ENCODE measurements around the gene TMEM232. TPM values are rescaled to one million over a fixed set of nuclear protein-coding genes. Genes with fewer than 3 reads are reported as not detected.

The TMEM232 gene
- total and polyA plus RNA-seq, 9 of the 15 experiments (the other 6 are each of a cell fraction or from before 2014, with no cell fraction given): 0.09 to 2.2 (median 0.41) TPM

GRCh38 chr5:110665184-110665726 lies 61.2 kb downstream of the TMEM232 start (continued):
- TF ChIP-seq BRF2 (IDR thresholded peaks at IDR 0.05; ENCODE audit: borderline replicate concordance, insufficient read depth, insufficient read length): no peak
- no peak for TF ChIP-seq ERF (CRISPR knock-in tag; IDR thresholded peaks at IDR 0.05)

GRCh38 chr5:110663525-110663924 lies 62.9 kb downstream of the TMEM232 start:
- no TSS peak for BruUV-seq (replicated peaks)
- Histone ChIP-seq H3K9me3 (replicated peaks; ENCODE audit: control insufficient read depth, insufficient read depth, low read depth, low read length) (no peaks in the 10 kb centered on the region), H3K9me1 (ENCODE audit: control insufficient read depth, insufficient read depth, low read length) (no peaks in the 10 kb centered on the region), H2AFZ (ENCODE audit: low read depth, low read length) (no peak overlapping the region), H3K27ac (ENCODE audit: extremely low read depth, low read depth, low read length) (no peak overlapping the region), H3K4me3 (no peak overlapping the region), H3K36me3 (ENCODE audit: control insufficient read depth, insufficient read depth, low read length) (no peaks in the 10 kb centered on the region), H3K9ac (ENCODE audit: insufficient read depth in 1 of 2, low read depth in 2 of 2, low read length in 2 of 2) (no peak overlapping the region), H3K27me3 (ENCODE audit: control insufficient read depth in 2 of 2, insufficient read depth in 2 of 2, low read length in 2 of 2) (no peaks in the 10 kb centered on the region), H3K4me1 (replicated peaks in 1 of 2; ENCODE audit: control insufficient read depth in 2 of 2, insufficient read depth in 2 of 2, low read length in 2 of 2) (no peaks in the 10 kb centered on the region), H3K79me2 (ENCODE audit: control insufficient read depth, insufficient read depth, low read length) (no peaks in the 10 kb centered on the region), H3K4me2 (ENCODE audit: insufficient read depth, low read length) (no peak overlapping the region), H4K20me1 (replicated peaks; ENCODE audit: control insufficient read depth, insufficient read depth, low read length) (no peaks in the 10 kb centered on the region)
- ChIA-PET POLR2A (no interaction called here), CTCF (ENCODE audit: low intra/inter-chr PET ratio) (no interaction called here)
- intact Hi-C loops (cut with micrococcal nuclease) (no loop called here), in situ Hi-C loops (cut with MboI) (no loop called here)
- ATAC-seq (no peak), FAIRE-seq (no peak), DNase-seq (ENCODE audit: extremely low read depth in 1 of 4, low spot score in 3 of 4) (no peak)
- TF ChIP-seq ZBTB43 (CRISPR knock-in tag; IDR thresholded peaks at IDR 0.05) (no peak), NKRF (IDR thresholded peaks at IDR 0.05; ENCODE audit: borderline replicate concordance) (no peak), FOXA1 (IDR thresholded peaks at IDR 0.05; ENCODE audit: borderline replicate concordance) (no peak), ZBTB1 (CRISPR knock-in tag; IDR thresholded peaks at IDR 0.05; ENCODE audit: borderline replicate concordance, low read depth) (no peak), RBM34 (IDR thresholded peaks at IDR 0.05; ENCODE audit: borderline replicate concordance, insufficient read depth, low read length) (no peak), CREB3L1 (IDR thresholded peaks at IDR 0.05; ENCODE audit: borderline replicate concordance, low read depth) (no peak), PCBP2 (IDR thresholded peaks at IDR 0.05; ENCODE audit: low read depth, low read length, poor library complexity, severe bottlenecking) (no peak), ZFX (CRISPR knock-in tag; IDR thresholded peaks at IDR 0.05) (no peak)
- WGBS (ENCODE audit: insufficient coverage, low coverage, missing lambda C conversion rate): 0% methylated on average over 1 of the region's 1 CpG
